KMS-11 (cell line): ENCODE results near the gene DRGX.

ENCODE experiments used
- H2AFZ ChIP-seq: fragments of 200-600 bp; sonication (generic); 2 replicates; pipeline ENCODE4 v1.6.1; 2016; ENCODE audit warnings: antibody characterized with exemption, mixed run types, low read depth
- H3K27ac ChIP-seq: fragments of 200-600 bp; sonication (generic); 2 replicates; pipeline ENCODE4 v1.6.1; 2016; ENCODE audit warnings: mild to moderate bottlenecking, mixed run types
- H3K27me3 ChIP-seq: fragments of 200-600 bp; sonication (generic); 2 replicates; pipeline ENCODE4 v1.6.1; 2017; ENCODE audit warnings: mild to moderate bottlenecking, low read depth, mixed run types, moderate library complexity; ENCODE audit not compliant: insufficient read depth
- H3K36me3 ChIP-seq: fragments of 200-600 bp; sonication (generic); 2 replicates; pipeline ENCODE4 v1.6.1; 2017; ENCODE audit warnings: mild to moderate bottlenecking, mixed run types; ENCODE audit not compliant: insufficient read depth
- H3K4me1 ChIP-seq: fragments of 200-600 bp; sonication (generic); 2 replicates; pipeline ENCODE4 v1.6.1; 2016; ENCODE audit warnings: mild to moderate bottlenecking, low read depth, mixed run types; ENCODE audit not compliant: poor library complexity, severe bottlenecking
- H3K4me2 ChIP-seq: fragments of 200-600 bp; sonication (generic); 2 replicates; pipeline ENCODE4 v1.7.0; 2016; ENCODE audit warnings: mild to moderate bottlenecking, mixed run types
- H3K4me3 ChIP-seq: fragments of 200-600 bp; sonication (generic); IDR thresholded peaks from 2 replicates; pipeline ENCODE4 v1.6.1; 2017; ENCODE audit warnings: low read depth, low read length, mixed read lengths; ENCODE audit not compliant: insufficient read depth
- H3K79me2 ChIP-seq: fragments of 200-600 bp; sonication (generic); 2 replicates; pipeline ENCODE4 v1.6.1; 2016; ENCODE audit warnings: low read depth, mixed run types; ENCODE audit not compliant: insufficient read depth
- H3K9ac ChIP-seq: fragments of 200-600 bp; sonication (generic); 2 replicates; pipeline ENCODE4 v1.6.1; 2016; ENCODE audit warnings: mild to moderate bottlenecking, mixed run types
- H4K20me1 ChIP-seq: fragments of 200-600 bp; sonication (generic); 2 replicates; pipeline ENCODE4 v1.6.1; 2016; ENCODE audit warnings: mild to moderate bottlenecking, mixed run types; ENCODE audit not compliant: insufficient read depth
- CTCF ChIP-seq: fragments of 200-600 bp; sonication (generic); conservative IDR thresholded peaks from 2 replicates; pipeline ENCODE4 v1.6.1; 2017; ENCODE audit warnings: low read depth, mild to moderate bottlenecking, antibody characterized with exemption, low read length, moderate library complexity, mixed read lengths

Gene DRGX

GRCh38 chr10:49344840-49345239 is 51.0 kb downstream of the DRGX start:
- Histone ChIP-seq H3K4me2 (no peak overlapping the region), H3K4me3 (no peak overlapping the region), H3K4me1 (no peaks in the 10 kb centered on the region), H3K9ac (no peak overlapping the region), H3K36me3 (no peaks in the 10 kb centered on the region), H3K79me2 (no peaks in the 10 kb centered on the region), H2AFZ (no peak overlapping the region), H3K27ac (no peak overlapping the region), H3K27me3 (no peaks in the 10 kb centered on the region), H4K20me1 (no peaks in the 10 kb centered on the region)
- no peak for TF ChIP-seq CTCF

- H3K79me2 ChIP-seq = no peaks in the 10 kb centered on the region
- no peaks in the 10 kb centered on the region for H4K20me1 ChIP-seq
- H3K9ac ChIP-seq = no peak overlapping the region
- TF ChIP-seq CTCF = no peak
- H3K4me3 ChIP-seq = no peak overlapping the region
- H3K4me1 ChIP-seq = no peaks in the 10 kb centered on the region
- no peaks in the 10 kb centered on the region for H3K36me3 ChIP-seq
- H3K4me2 ChIP-seq = no peak overlapping the region
- H3K27me3 ChIP-seq = no peaks in the 10 kb centered on the region
- H3K27ac ChIP-seq = no peak overlapping the region
- no peak overlapping the region for H2AFZ ChIP-seq
Observed at GRCh38 chr10:49338604-49339003, 57.3 kb downstream of the DRGX start.

GRCh38 chr10:49335364-49335972 is 60.4 kb downstream of the DRGX start:
- H3K27ac ChIP-seq = no peak overlapping the region
- no peak overlapping the region for H2AFZ ChIP-seq
- H4K20me1 ChIP-seq = no peaks in the 10 kb centered on the region
- H3K36me3 ChIP-seq = no peaks in the 10 kb centered on the region
- no peaks in the 10 kb centered on the region for H3K4me1 ChIP-seq
- no peak for TF ChIP-seq CTCF
- no peaks in the 10 kb centered on the region for H3K27me3 ChIP-seq
- no peak overlapping the region for H3K9ac ChIP-seq
- H3K4me3 ChIP-seq = no peak overlapping the region
- no peaks in the 10 kb centered on the region for H3K79me2 ChIP-seq
- H3K4me2 ChIP-seq = no peak overlapping the region

- no peaks in the 10 kb centered on the region for H4K20me1 ChIP-seq
- no peaks in the 10 kb centered on the region for H3K36me3 ChIP-seq
- no peak overlapping the region for H3K4me3 ChIP-seq
- H3K4me2 ChIP-seq = no peak overlapping the region
- H3K9ac ChIP-seq = no peak overlapping the region
- H3K27ac ChIP-seq = no peak overlapping the region
- no peaks in the 10 kb centered on the region for H3K79me2 ChIP-seq
- H3K27me3 ChIP-seq = no peaks in the 10 kb centered on the region
- TF ChIP-seq CTCF = no peak
- no peak overlapping the region for H2AFZ ChIP-seq
- H3K4me1 ChIP-seq = no peaks in the 10 kb centered on the region
Observed at GRCh38 chr10:49334964-49335363, 60.9 kb downstream of the DRGX start.
